ENCODE data around the gene BLOC1S2. TPM values are rescaled to one million over a fixed set of nuclear protein-coding genes. Genes with fewer than 3 reads are reported as not detected.

BLOC1S2 gene
- total RNA-seq, 1 experiment from 2014 or later = 69.8 TPM

GRCh38 chr10:100330079-100330478 lies 43.6 kb upstream of the BLOC1S2 start, which contains the start of gene PKD2L1:
PKD2L1 (minus strand) TSS chr10:100330228; CDS start chr10:100330103, 125 bp downstream.
- H3K23ac ChIP-seq (ENCODE audit: insufficient read length, low read depth, low read length) = no peak within 1 kb of the TSS
- Mint-ChIP-seq H3K4me1 (peaks cover 3 to 8% of the 10 kb centered on the region in 2 experiments; a peak in 1 of 4 replicates), H3K4me3 (no peak within 1 kb of the TSS; a peak in 1 of 5 replicates)

More at GRCh38 chr10:100330079-100330478, 43.6 kb upstream of the BLOC1S2 start, which contains the start of gene PKD2L1:
- H3K4me2 ChIP-seq (ENCODE audit: insufficient read depth, insufficient read length, low read length) = no peak within 1 kb of the TSS
- no peak within 1 kb of the TSS for H3K56ac ChIP-seq (ENCODE audit: insufficient read length, low read depth, low read length)
- H2BK20ac ChIP-seq (ENCODE audit: low read depth, low read length, poor library complexity, severe bottlenecking) = no peak within 1 kb of the TSS
- no peak within 1 kb of the TSS for H3K9ac ChIP-seq (ENCODE audit: extremely low read depth, insufficient read length, low read length)
- H2BK15ac ChIP-seq (ENCODE audit: low read depth, low read length) = no peak within 1 kb of the TSS
- H3K14ac ChIP-seq (ENCODE audit: insufficient read depth, low read length) = no peak within 1 kb of the TSS; the same call in 1 of the 2 replicates
- Mint-ChIP-seq H3K36me3 (ENCODE audit: insufficient read depth in 1 of 3, low read depth in 3 of 3) (no peaks in the 10 kb centered on the region), H3K27me3 (ENCODE audit: low read depth) (peaks cover 62% of the 10 kb centered on the region), H3K27ac (no peak within 1 kb of the TSS; a peak in 1 of 7 replicates), H3K9me3 (no peaks in the 10 kb centered on the region)
- no peak within 1 kb of the TSS for H4K5ac ChIP-seq (ENCODE audit: insufficient read length, low read depth, low read length)
- H3K79me1 ChIP-seq (ENCODE audit: insufficient read depth, low read depth, low read length, poor library complexity, severe bottlenecking) = no peaks in the 10 kb centered on the region
- no peaks in the 10 kb centered on the region for H3K23me2 ChIP-seq (ENCODE audit: insufficient read length, low read depth, low read length, poor library complexity, severe bottlenecking)
- WGBS (ENCODE audit: extremely low coverage, insufficient read length, low lambda C conversion rate) = no CpG with 5 or more reads among the region's 5 CpGs
- no peak within 1 kb of the TSS for H3T11ph ChIP-seq (ENCODE audit: low read length)
- DNase-seq = no peak
- no peak for TF ChIP-seq CTCF (conservative IDR thresholded peaks at IDR 0.05)
- no peak within 1 kb of the TSS for H2AK5ac ChIP-seq (ENCODE audit: insufficient read length, low read length)
- no peak within 1 kb of the TSS for H3K27ac ChIP-seq (ENCODE audit: insufficient read length, low read depth, low read length)
- H4K8ac ChIP-seq (replicated peaks; ENCODE audit: insufficient read length, low read depth, low read length) = no peak within 1 kb of the TSS
- no peaks in the 10 kb centered on the region for H3K9me3 ChIP-seq (ENCODE audit: control insufficient read depth, low read depth, low read length)
- H4K91ac ChIP-seq (ENCODE audit: insufficient read length, low read depth, low read length) = no peak within 1 kb of the TSS
- H3K79me2 ChIP-seq (ENCODE audit: insufficient read depth, low read length) = no peaks in the 10 kb centered on the region
- H3K18ac ChIP-seq (ENCODE audit: insufficient read length, low read depth, low read length) = no peak within 1 kb of the TSS
- no peaks in the 10 kb centered on the region for H3K4me1 ChIP-seq (ENCODE audit: insufficient read depth, low read length)
- no peaks in the 10 kb centered on the region for H3K27me3 ChIP-seq (ENCODE audit: insufficient read depth, low read length)
- H4K20me1 ChIP-seq (ENCODE audit: control insufficient read depth, insufficient read depth, insufficient read length) = no peaks in the 10 kb centered on the region
- H2BK12ac ChIP-seq (ENCODE audit: insufficient read length, low read depth, low read length) = no peak within 1 kb of the TSS
- no peak within 1 kb of the TSS for H2AFZ ChIP-seq (ENCODE audit: low read length)
- no peak within 1 kb of the TSS for H2BK120ac ChIP-seq (ENCODE audit: low read depth, low read length, poor library complexity, severe bottlenecking)
- H2BK5ac ChIP-seq (ENCODE audit: insufficient read length, low read length) = no peak within 1 kb of the TSS
- no peak within 1 kb of the TSS for H3K4ac ChIP-seq (ENCODE audit: low read depth, low read length)

Measured in H9 (cell line).